ENCODE data around the gene KLHL17.
A peak's percentile ranks its signal among the peaks of the same experiment; 100 is the strongest.

DNA sequence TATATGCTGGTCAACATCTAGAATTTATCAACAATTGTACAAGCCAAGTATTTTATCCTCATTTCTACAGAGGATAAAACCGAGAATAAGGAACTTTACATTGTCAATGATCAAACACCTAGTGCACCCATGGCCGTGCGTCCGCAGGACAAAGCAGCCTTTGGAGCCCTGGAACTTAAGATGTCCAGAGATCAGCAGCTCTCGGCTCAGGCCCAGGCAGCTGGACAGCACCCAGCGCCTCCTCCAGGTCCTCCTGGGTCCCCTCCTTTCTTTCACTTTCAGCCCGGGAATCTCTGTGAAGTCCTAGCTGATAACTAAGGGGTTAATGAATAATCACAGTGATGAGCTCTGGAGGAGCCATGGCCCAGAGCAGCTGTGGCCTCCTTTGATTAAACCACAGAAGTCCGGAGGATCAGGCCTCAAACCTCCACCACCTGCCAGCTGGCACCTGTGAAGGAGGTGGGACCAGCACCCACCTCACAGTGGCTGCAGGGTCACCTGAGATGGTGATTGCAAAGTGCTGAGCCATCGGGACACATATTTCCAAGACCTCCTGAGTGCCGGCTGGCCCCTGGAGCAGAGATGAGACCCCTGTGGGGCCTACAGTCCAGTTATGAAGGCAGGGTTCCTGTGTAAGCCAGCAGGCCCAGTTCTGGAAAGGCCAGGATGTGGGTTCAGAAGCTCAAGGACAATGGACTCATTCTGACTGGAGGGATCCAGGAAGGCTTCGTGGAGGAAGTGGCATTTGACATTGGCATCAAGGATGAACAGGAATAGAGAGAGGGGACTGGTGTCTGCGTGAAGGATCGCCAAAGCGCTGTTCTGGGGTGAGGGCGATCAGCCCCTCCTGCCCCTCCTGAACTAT, 48.3 kb upstream of the KLHL17 start:
- no peak for TF ChIP-seq POLR2AphosphoS5 (IDR thresholded peaks at IDR 0.05; ENCODE audit: low read depth)
- TF ChIP-seq, protein P1, sequence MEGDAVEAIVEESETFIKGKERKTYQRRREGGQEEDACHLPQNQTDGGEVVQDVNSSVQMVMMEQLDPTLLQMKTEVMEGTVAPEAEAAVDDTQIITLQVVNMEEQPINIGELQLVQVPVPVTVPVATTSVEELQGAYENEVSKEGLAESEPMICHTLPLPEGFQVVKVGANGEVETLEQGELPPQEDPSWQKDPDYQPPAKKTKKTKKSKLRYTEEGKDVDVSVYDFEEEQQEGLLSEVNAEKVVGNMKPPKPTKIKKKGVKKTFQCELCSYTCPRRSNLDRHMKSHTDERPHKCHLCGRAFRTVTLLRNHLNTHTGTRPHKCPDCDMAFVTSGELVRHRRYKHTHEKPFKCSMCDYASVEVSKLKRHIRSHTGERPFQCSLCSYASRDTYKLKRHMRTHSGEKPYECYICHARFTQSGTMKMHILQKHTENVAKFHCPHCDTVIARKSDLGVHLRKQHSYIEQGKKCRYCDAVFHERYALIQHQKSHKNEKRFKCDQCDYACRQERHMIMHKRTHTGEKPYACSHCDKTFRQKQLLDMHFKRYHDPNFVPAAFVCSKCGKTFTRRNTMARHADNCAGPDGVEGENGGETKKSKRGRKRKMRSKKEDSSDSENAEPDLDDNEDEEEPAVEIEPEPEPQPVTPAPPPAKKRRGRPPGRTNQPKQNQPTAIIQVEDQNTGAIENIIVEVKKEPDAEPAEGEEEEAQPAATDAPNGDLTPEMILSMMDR (IDR thresholded peaks at IDR 0.05; ENCODE audit: insufficient read depth, low read length): no peak
- TF ChIP-seq, protein P2, sequence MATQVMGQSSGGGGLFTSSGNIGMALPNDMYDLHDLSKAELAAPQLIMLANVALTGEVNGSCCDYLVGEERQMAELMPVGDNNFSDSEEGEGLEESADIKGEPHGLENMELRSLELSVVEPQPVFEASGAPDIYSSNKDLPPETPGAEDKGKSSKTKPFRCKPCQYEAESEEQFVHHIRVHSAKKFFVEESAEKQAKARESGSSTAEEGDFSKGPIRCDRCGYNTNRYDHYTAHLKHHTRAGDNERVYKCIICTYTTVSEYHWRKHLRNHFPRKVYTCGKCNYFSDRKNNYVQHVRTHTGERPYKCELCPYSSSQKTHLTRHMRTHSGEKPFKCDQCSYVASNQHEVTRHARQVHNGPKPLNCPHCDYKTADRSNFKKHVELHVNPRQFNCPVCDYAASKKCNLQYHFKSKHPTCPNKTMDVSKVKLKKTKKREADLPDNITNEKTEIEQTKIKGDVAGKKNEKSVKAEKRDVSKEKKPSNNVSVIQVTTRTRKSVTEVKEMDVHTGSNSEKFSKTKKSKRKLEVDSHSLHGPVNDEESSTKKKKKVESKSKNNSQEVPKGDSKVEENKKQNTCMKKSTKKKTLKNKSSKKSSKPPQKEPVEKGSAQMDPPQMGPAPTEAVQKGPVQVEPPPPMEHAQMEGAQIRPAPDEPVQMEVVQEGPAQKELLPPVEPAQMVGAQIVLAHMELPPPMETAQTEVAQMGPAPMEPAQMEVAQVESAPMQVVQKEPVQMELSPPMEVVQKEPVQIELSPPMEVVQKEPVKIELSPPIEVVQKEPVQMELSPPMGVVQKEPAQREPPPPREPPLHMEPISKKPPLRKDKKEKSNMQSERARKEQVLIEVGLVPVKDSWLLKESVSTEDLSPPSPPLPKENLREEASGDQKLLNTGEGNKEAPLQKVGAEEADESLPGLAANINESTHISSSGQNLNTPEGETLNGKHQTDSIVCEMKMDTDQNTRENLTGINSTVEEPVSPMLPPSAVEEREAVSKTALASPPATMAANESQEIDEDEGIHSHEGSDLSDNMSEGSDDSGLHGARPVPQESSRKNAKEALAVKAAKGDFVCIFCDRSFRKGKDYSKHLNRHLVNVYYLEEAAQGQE (IDR thresholded peaks at IDR 0.05; ENCODE audit: insufficient replicate concordance, low read depth): no peak
- peak; percentile 26; the same call in 1 of the 2 replicates for TF ChIP-seq SPI1 (IDR thresholded peaks at IDR 0.05; ENCODE audit: borderline replicate concordance, low read depth)

All from HL-60 (cell line).